IMR-90 (cell line): ENCODE results near the gene GPR33. TPM values are rescaled to one million over a fixed set of nuclear protein-coding genes. Genes with fewer than 3 reads are reported as not detected.

ENCODE experiments used
- ATAC-seq: fragments of 200-7000 bp; cut with Tn5 transposase; 2 replicates; pipeline ENCODE4 v1.9.1; 2020; ENCODE audit warnings: low read depth, mild to moderate bottlenecking, moderate library complexity
- BruUV-seq: library from RNA; stranded (reverse); fragments of 400-500 nt; replicated peaks from 2 replicates; lab custom pipeline; 2021; lab: Mats Ljungman, UMichigan
- CTCF ChIA-PET: fragments of 300-600 bp; formaldehyde crosslinking; extraction: SDS; loops from one replicate; lab custom pipeline; 2021; ENCODE audit warnings: antibody characterized with exemption; lab: Yijun Ruan, JAX
- POLR2A ChIA-PET: fragments of 300-600 bp; sonication (Branson Sonifier 250); formaldehyde crosslinking; loops from one replicate; lab custom pipeline; 2022; ENCODE audit warnings: antibody characterized with exemption; ENCODE audit not compliant: unreplicated experiment; lab: Charles Lee
- DNase-seq: peaks from one replicate; pipeline ENCODE4 v3.0.0; 2013
- H2AFZ ChIP-seq: replicated peaks from 2 replicates; pipeline ENCODE3; 2013; ENCODE audit warnings: low read length, mild to moderate bottlenecking; ENCODE audit not compliant: poor library complexity
- H2AK5ac ChIP-seq: 2 replicates; pipeline ENCODE4 v1.6.1; 2013; ENCODE audit warnings: low read depth, low read length, inconsistent platforms
- H2AK9ac ChIP-seq: replicated peaks from 2 replicates; pipeline ENCODE3; 2013; ENCODE audit warnings: mild to moderate bottlenecking, low read depth, low read length, moderate library complexity; ENCODE audit not compliant: poor library complexity
- H2BK120ac ChIP-seq: 2 replicates; pipeline ENCODE4 v1.6.1; 2013; ENCODE audit warnings: low read depth, low read length, inconsistent platforms
- H2BK15ac ChIP-seq: 3 replicates; pipeline ENCODE4 v1.6.1; 2013; ENCODE audit warnings: low read depth, low read length, inconsistent platforms
- H2BK20ac ChIP-seq: 2 replicates; pipeline ENCODE4 v1.6.1; 2013; ENCODE audit warnings: low read depth, mild to moderate bottlenecking, inconsistent platforms, low read length, moderate library complexity
- H2BK5ac ChIP-seq: 2 replicates; pipeline ENCODE4 v1.6.1; 2013; ENCODE audit warnings: mild to moderate bottlenecking, low read depth, low read length, inconsistent platforms; ENCODE audit not compliant: poor library complexity, severe bottlenecking
- H3K14ac ChIP-seq: replicated peaks from 2 replicates; pipeline ENCODE4 v1.6.1; 2013; ENCODE audit warnings: low read depth, low read length, inconsistent platforms
- H3K18ac ChIP-seq: 2 replicates; pipeline ENCODE4 v1.6.1; 2013; ENCODE audit warnings: low read depth, low read length, control low read depth
- H3K23ac ChIP-seq: 2 replicates; pipeline ENCODE4 v1.6.1; 2013; ENCODE audit warnings: low read depth, low read length, inconsistent platforms
- H3K27ac ChIP-seq: 2 replicates; pipeline ENCODE4 v1.5.1; 2013; ENCODE audit warnings: mild to moderate bottlenecking, control low read depth, low read length; ENCODE audit not compliant: insufficient read depth
- H3K27me3 ChIP-seq: 2 replicates; pipeline ENCODE4 v1.6.1; 2013; ENCODE audit warnings: low read length; ENCODE audit not compliant: control insufficient read depth, insufficient read depth
- H3K36me3 ChIP-seq: 2 replicates; pipeline ENCODE4 v1.6.1; 2013; ENCODE audit warnings: low read length, mixed read lengths; ENCODE audit not compliant: control insufficient read depth, insufficient read depth
- H3K4ac ChIP-seq: 2 replicates; pipeline ENCODE4 v1.6.1; 2013; ENCODE audit warnings: low read depth, low read length, inconsistent platforms
- H3K4me1 ChIP-seq: 2 replicates; pipeline ENCODE4 v1.6.1; 2013; ENCODE audit warnings: low read length, mixed read lengths; ENCODE audit not compliant: control insufficient read depth, insufficient read depth
- H3K4me2 ChIP-seq: 2 replicates; pipeline ENCODE4 v1.6.1; 2013; ENCODE audit warnings: low read depth, mild to moderate bottlenecking, control low read depth, low read length, moderate library complexity
- H3K4me3 ChIP-seq: 2 replicates; pipeline ENCODE4 v1.5.1; 2013; ENCODE audit warnings: low read depth, mild to moderate bottlenecking, control low read depth, low read length, moderate library complexity; ENCODE audit not compliant: insufficient read depth
- H3K56ac ChIP-seq: 2 replicates; pipeline ENCODE4 v1.6.1; 2013; ENCODE audit warnings: low read length, inconsistent platforms; ENCODE audit not compliant: insufficient read depth; ENCODE audit errors: extremely low read depth
- H3K79me1 ChIP-seq, 2 experiments: 2 replicates each; pipeline ENCODE4 v1.6.1; 2013; ENCODE audit warnings: low read length in 2 of 2, inconsistent platforms in 1 of 2, low read depth in 1 of 2
- H3K9ac ChIP-seq: 2 replicates; pipeline ENCODE4 v1.6.1; 2013; ENCODE audit warnings: low read depth, low read length, control low read depth
- H3K9me1 ChIP-seq: 2 replicates; pipeline ENCODE4 v1.6.1; 2013; ENCODE audit warnings: low read length, inconsistent platforms; ENCODE audit not compliant: insufficient read depth
- H3K9me3 ChIP-seq: 2 replicates; pipeline ENCODE4 v1.6.1; 2013; ENCODE audit warnings: low read length; ENCODE audit not compliant: control insufficient read depth, insufficient read depth
- H4K20me1 ChIP-seq: 2 replicates; pipeline ENCODE4 v1.6.1; 2013; ENCODE audit warnings: low read length, inconsistent platforms; ENCODE audit not compliant: insufficient read depth
- H4K5ac ChIP-seq: 2 replicates; pipeline ENCODE4 v1.6.1; 2013; ENCODE audit warnings: mild to moderate bottlenecking, low read depth, low read length, control low read depth
- H4K8ac ChIP-seq, 2 experiments: 2 replicates each; pipeline ENCODE4 v1.6.1; 2013; ENCODE audit warnings: low read depth in 2 of 2, low read length in 2 of 2, control low read depth in 1 of 2, inconsistent platforms in 1 of 2
- H4K91ac ChIP-seq: 2 replicates; pipeline ENCODE4 v1.6.1; 2013; ENCODE audit warnings: low read depth, low read length, inconsistent platforms; ENCODE audit not compliant: insufficient read depth
- CEBPB ChIP-seq: IDR thresholded peaks from 2 replicates; pipeline ENCODE4 v1.6.1; 2012; ENCODE audit warnings: low read depth, low read length, improper control_type of control experiment
- CHD1 ChIP-seq: IDR thresholded peaks from 2 replicates; pipeline ENCODE4 v1.6.1; 2012; ENCODE audit warnings: low read depth, low read length, improper control_type of control experiment
- CTCF ChIP-seq: conservative IDR thresholded peaks from 2 replicates; pipeline ENCODE4 v1.5.1; 2012; ENCODE audit warnings: mild to moderate bottlenecking, low read depth, low read length, improper control_type of control experiment
- FOS ChIP-seq: fragments of 150-350 bp; IDR thresholded peaks from 2 replicates; pipeline ENCODE4 v1.6.1; 2016; ENCODE audit warnings: low read depth, low read length
- MAFK ChIP-seq: IDR thresholded peaks from 2 replicates; pipeline ENCODE4 v1.6.1; 2012; ENCODE audit warnings: low read depth, low read length, improper control_type of control experiment
- POLR2A ChIP-seq: IDR thresholded peaks from 2 replicates; pipeline ENCODE4 v1.6.1; 2012; ENCODE audit warnings: mild to moderate bottlenecking, low read depth, low read length
- RAD21 ChIP-seq: IDR thresholded peaks from 2 replicates; pipeline ENCODE4 v1.6.1; 2012; ENCODE audit warnings: low read length, improper control_type of control experiment
- RCOR1 ChIP-seq: IDR thresholded peaks from 2 replicates; pipeline ENCODE4 v1.6.1; 2012; ENCODE audit warnings: mild to moderate bottlenecking, low read length, improper control_type of control experiment; ENCODE audit not compliant: insufficient replicate concordance
- RFX5 ChIP-seq: IDR thresholded peaks from 2 replicates; pipeline ENCODE4 v1.8.0; 2012; ENCODE audit warnings: low read depth, mild to moderate bottlenecking, low read length, moderate library complexity
- WGBS, 2 experiments: methylation state at CpG; one replicate each; pipeline versions ENCODE4 v1.1.5 to v1.1.7; 2013; ENCODE audit warnings: missing lambda C conversion rate in 2 of 2; ENCODE audit not compliant: insufficient read length in 1 of 2; ENCODE audit errors: extremely low coverage in 2 of 2; 5-methylcytosine and 5-hydroxymethylcytosine counted together
- dilution Hi-C: fragments of 300-500 bp; cut with HindIII; formaldehyde crosslinking; loops from one replicate; pipeline ENCODE4 v1.14.3; 2018; ENCODE audit warnings: low sequenced_read_pairs; ENCODE audit not compliant: unreplicated experiment
- in situ Hi-C: fragments of 300-500 bp; cut with MboI; formaldehyde crosslinking; loops from 3 replicates; pipeline ENCODE4 v1.14.3; 2019; ENCODE audit warnings: low sequenced_read_pairs, inconsistent platforms, mixed read lengths
- intact Hi-C: fragments of 100-400 bp; cut with micrococcal nuclease; formaldehyde crosslinking; loops from 2 replicates; pipeline ENCODE4 v1.10.0; 2022
- polyA plus RNA-seq, 3 experiments: library from polyadenylated mRNA; depleted of rRNA; stranded (reverse); fragments of >200 nt; gene quantifications; 2 replicates each; pipeline ENCODE4 v1.2.3, GENCODE V29; 2012; ENCODE audit warnings: low replicate concordance in 1 of 3
- total RNA-seq: library from RNA; depleted of rRNA; stranded (reverse); fragments of >200 nt; gene quantifications from 2 replicates; pipeline ENCODE4 v1.2.3, GENCODE V29; 2012
- TF ChIP-seq, protein P1 (sequence below): fragments of 150-350 bp; IDR thresholded peaks from 2 replicates; pipeline ENCODE4 v1.6.1; 2016; ENCODE audit warnings: low read depth, mild to moderate bottlenecking, low read length, moderate library complexity, borderline replicate concordance

Gene GPR33
- total and polyA plus RNA-seq, 2 of the 4 experiments (the other 2 are of a cell fraction), result not detected

DNA sequence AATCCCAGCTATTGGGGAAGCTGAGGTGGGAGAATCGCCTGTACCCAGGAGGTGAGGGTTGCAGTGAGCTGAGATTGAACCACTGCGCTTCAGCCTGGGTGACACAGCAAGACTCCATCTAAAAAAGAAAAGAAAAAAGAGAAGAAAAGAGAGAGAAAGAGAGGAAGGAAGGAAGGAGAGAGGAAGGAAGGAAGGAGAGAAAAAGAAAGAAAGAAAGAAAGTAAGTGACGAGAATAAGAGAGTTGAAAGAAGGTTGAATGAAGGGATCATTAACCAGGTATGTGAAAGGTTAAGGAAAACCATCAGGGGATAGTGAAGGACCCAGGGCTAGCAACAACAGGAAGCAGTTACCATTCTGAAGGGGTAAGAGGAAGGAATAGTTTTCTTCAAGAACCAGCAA lies 26.3 kb downstream of the GPR33 start:
- Histone ChIP-seq H3K4me3 (no peak overlapping the region), H2AFZ (no peak overlapping the region), H4K8ac (no peak overlapping the region), H4K91ac (no peak overlapping the region), H3K4me2 (no peak overlapping the region), H3K9me3 (no peaks in the 10 kb centered on the region), H3K4ac (no peak overlapping the region), H2BK120ac (no peak overlapping the region), H4K20me1 (no peaks in the 10 kb centered on the region), H3K18ac (no peak overlapping the region), H3K27ac (no peak overlapping the region), H3K14ac (no peak overlapping the region), H3K27me3 (no peaks in the 10 kb centered on the region), H3K79me1 (peaks cover 0 to 4% of the 10 kb centered on the region in 2 experiments; a peak in 2 of 4 replicates), H3K36me3 (no peaks in the 10 kb centered on the region), H3K23ac (no peak overlapping the region), H2BK20ac (no peak overlapping the region), H3K9ac (no peak overlapping the region), H3K9me1 (no peaks in the 10 kb centered on the region), H2AK9ac (no peak overlapping the region), H2AK5ac (no peak overlapping the region), H2BK5ac (no peak overlapping the region), H4K5ac (no peak overlapping the region), H3K4me1 (no peaks in the 10 kb centered on the region), H3K56ac (no peak overlapping the region), H2BK15ac (no peak overlapping the region)
- dilution Hi-C loops, result no loop called here
- 76 to 100% methylated on average over 1 to 3 of the region's 3 CpGs for WGBS, 2 experiments
- no TSS peak for BruUV-seq
- ATAC-seq (no peak), DNase-seq (no peak)
- CTCF ChIA-PET, result no interaction called here
- POLR2A ChIA-PET, result interaction anchor here (0.6 kb wide), 1 partner anchor 908 kb away, joined by 3 read pairs; no protein-coding TSS in a partner anchor
- TF ChIP-seq RAD21, result no peak
- no peak for TF ChIP-seq CTCF
- TF ChIP-seq RFX5, result no peak
- no peak for TF ChIP-seq RCOR1
- TF ChIP-seq, protein P1, sequence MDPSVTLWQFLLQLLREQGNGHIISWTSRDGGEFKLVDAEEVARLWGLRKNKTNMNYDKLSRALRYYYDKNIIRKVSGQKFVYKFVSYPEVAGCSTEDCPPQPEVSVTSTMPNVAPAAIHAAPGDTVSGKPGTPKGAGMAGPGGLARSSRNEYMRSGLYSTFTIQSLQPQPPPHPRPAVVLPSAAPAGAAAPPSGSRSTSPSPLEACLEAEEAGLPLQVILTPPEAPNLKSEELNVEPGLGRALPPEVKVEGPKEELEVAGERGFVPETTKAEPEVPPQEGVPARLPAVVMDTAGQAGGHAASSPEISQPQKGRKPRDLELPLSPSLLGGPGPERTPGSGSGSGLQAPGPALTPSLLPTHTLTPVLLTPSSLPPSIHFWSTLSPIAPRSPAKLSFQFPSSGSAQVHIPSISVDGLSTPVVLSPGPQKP, result no peak
- TF ChIP-seq FOS, result no peak
- no peak for TF ChIP-seq MAFK
- no peak for TF ChIP-seq POLR2A
- no peak for TF ChIP-seq CHD1
- TF ChIP-seq CEBPB, result no peak
- in situ Hi-C loops, result no loop called here
- intact Hi-C loops, result no loop called here
